ENCODE measurements around the gene CCN6. TPM values are rescaled to one million over a fixed set of nuclear protein-coding genes. Genes with fewer than 3 reads are reported as not detected.
A peak's percentile ranks its signal among the peaks of the same experiment; 100 is the strongest.

The CCN6 gene
- total and polyA plus RNA-seq, 2 donors: 0.18 TPM; not detected in 1

- Histone ChIP-seq H3K4me1 (ENCODE audit: control insufficient read depth in 2 of 2, insufficient read depth in 2 of 2, low read length in 2 of 2) (peaks cover 20 to 44% of the 10 kb centered on the region in 2 donors), H3K27ac (ENCODE audit: low read depth in 1 of 2, low read length in 1 of 2) (peak overlapping the region; percentile 91 to 99), H3K36me3 (ENCODE audit: control insufficient read depth in 2 of 2, insufficient read depth in 2 of 2, low read length in 1 of 2) (no peaks in the 10 kb centered on the region), H3K27me3 (ENCODE audit: control insufficient read depth in 2 of 2, insufficient read depth in 1 of 2, low read length in 1 of 2) (no peaks in the 10 kb centered on the region), H3K9me3 (ENCODE audit: control insufficient read depth in 2 of 2, insufficient read depth in 1 of 2, low read length in 1 of 2) (peaks cover 0 to 16% of the 10 kb centered on the region in 2 donors), H3K4me3 (ENCODE audit: low read length in 2 of 2) (no peak overlapping the region)
- WGBS: 95% methylated on average over 4 of the region's 4 CpGs
- no peak for DNase-seq (ENCODE audit: low read depth in 6 of 9, low spot score in 9 of 9)
Measured at GRCh38 chr6:112026933-112027332, 27.0 kb upstream of the CCN6 start.

GRCh38 chr6:112027942-112028674 lies 25.8 kb upstream of the CCN6 start:
- H3K4me3 ChIP-seq (ENCODE audit: low read length in 2 of 2): no peak overlapping the region
- WGBS: 17% methylated on average over 3 of the region's 3 CpGs
- no peaks in the 10 kb centered on the region for H3K36me3 ChIP-seq (ENCODE audit: control insufficient read depth in 2 of 2, insufficient read depth in 2 of 2, low read length in 1 of 2)
- H3K4me1 ChIP-seq (ENCODE audit: control insufficient read depth in 2 of 2, insufficient read depth in 2 of 2, low read length in 2 of 2): peaks cover 20 to 44% of the 10 kb centered on the region in 2 donors
- H3K9me3 ChIP-seq (ENCODE audit: control insufficient read depth in 2 of 2, insufficient read depth in 1 of 2, low read length in 1 of 2): peaks cover 0 to 16% of the 10 kb centered on the region in 2 donors
- peak; percentile 59 to 95 (median 83) for DNase-seq (ENCODE audit: low read depth in 6 of 9, low spot score in 9 of 9)
- peak overlapping the region; percentile 91 to 99 for H3K27ac ChIP-seq (ENCODE audit: low read depth in 1 of 2, low read length in 1 of 2)
- no peaks in the 10 kb centered on the region for H3K27me3 ChIP-seq (ENCODE audit: control insufficient read depth in 2 of 2, insufficient read depth in 1 of 2, low read length in 1 of 2)

- Histone ChIP-seq H3K4me1 (ENCODE audit: control insufficient read depth in 2 of 2, insufficient read depth in 2 of 2, low read length in 2 of 2) (peaks cover 26 to 52% of the 10 kb centered on the region in 2 donors), H3K27me3 (ENCODE audit: control insufficient read depth in 2 of 2, insufficient read depth in 1 of 2, low read length in 1 of 2) (no peaks in the 10 kb centered on the region), H3K4me3 (ENCODE audit: low read length in 2 of 2) (no peak overlapping the region), H3K27ac (ENCODE audit: low read depth in 1 of 2, low read length in 1 of 2) (peak overlapping the region; percentile 91 to 98), H3K36me3 (ENCODE audit: control insufficient read depth in 2 of 2, insufficient read depth in 2 of 2, low read length in 1 of 2) (no peaks in the 10 kb centered on the region), H3K9me3 (ENCODE audit: control insufficient read depth in 2 of 2, insufficient read depth in 1 of 2, low read length in 1 of 2) (peaks cover 0 to 10% of the 10 kb centered on the region in 2 donors)
- WGBS: 87% methylated on average over 15 of the region's 15 CpGs
- peak in 5 of 9 donors; percentile 26 to 80 (median 53) for DNase-seq (ENCODE audit: low read depth in 6 of 9, low spot score in 9 of 9)
Measured at GRCh38 chr6:112029045-112029822, 24.7 kb upstream of the CCN6 start.

- 89% methylated on average over 7 of the region's 7 CpGs for WGBS
- Histone ChIP-seq H3K9me3 (ENCODE audit: control insufficient read depth in 2 of 2, insufficient read depth in 1 of 2, low read length in 1 of 2) (peaks cover 0 to 6% of the 10 kb centered on the region in 2 donors), H3K4me1 (ENCODE audit: control insufficient read depth in 2 of 2, insufficient read depth in 2 of 2, low read length in 2 of 2) (peaks cover 26 to 58% of the 10 kb centered on the region in 2 donors), H3K36me3 (ENCODE audit: control insufficient read depth in 2 of 2, insufficient read depth in 2 of 2, low read length in 1 of 2) (no peaks in the 10 kb centered on the region), H3K27ac (ENCODE audit: low read depth in 1 of 2, low read length in 1 of 2) (peak overlapping the region in 1 of 2 donors; percentile 48), H3K27me3 (ENCODE audit: control insufficient read depth in 2 of 2, insufficient read depth in 1 of 2, low read length in 1 of 2) (no peaks in the 10 kb centered on the region), H3K4me3 (ENCODE audit: low read length in 2 of 2) (no peak overlapping the region)
- DNase-seq (ENCODE audit: low read depth in 6 of 9, low spot score in 9 of 9): no peak
Measured at GRCh38 chr6:112030206-112030960, 23.5 kb upstream of the CCN6 start.

- H3K4me3 ChIP-seq (ENCODE audit: low read length in 2 of 2): no peak overlapping the region
- no peaks in the 10 kb centered on the region for H3K27me3 ChIP-seq (ENCODE audit: control insufficient read depth in 2 of 2, insufficient read depth in 1 of 2, low read length in 1 of 2)
- no peak for DNase-seq (ENCODE audit: low read depth in 6 of 9, low spot score in 9 of 9)
- H3K27ac ChIP-seq (ENCODE audit: low read depth in 1 of 2, low read length in 1 of 2): no peak overlapping the region
- 92% methylated on average over 3 of the region's 3 CpGs for WGBS
- H3K4me1 ChIP-seq (ENCODE audit: control insufficient read depth in 2 of 2, insufficient read depth in 2 of 2, low read length in 2 of 2): peaks cover 26 to 60% of the 10 kb centered on the region in 2 donors
- H3K9me3 ChIP-seq (ENCODE audit: control insufficient read depth in 2 of 2, insufficient read depth in 1 of 2, low read length in 1 of 2): peaks cover 0 to 6% of the 10 kb centered on the region in 2 donors
- H3K36me3 ChIP-seq (ENCODE audit: control insufficient read depth in 2 of 2, insufficient read depth in 2 of 2, low read length in 1 of 2): no peaks in the 10 kb centered on the region
Measured at GRCh38 chr6:112030961-112031660, 22.8 kb upstream of the CCN6 start.

GRCh38 chr6:112031960-112032359 lies 21.9 kb upstream of the CCN6 start:
- Histone ChIP-seq H3K27me3 (ENCODE audit: control insufficient read depth in 2 of 2, insufficient read depth in 1 of 2, low read length in 1 of 2) (no peaks in the 10 kb centered on the region), H3K27ac (ENCODE audit: low read depth in 1 of 2, low read length in 1 of 2) (no peak overlapping the region), H3K4me1 (ENCODE audit: control insufficient read depth in 2 of 2, insufficient read depth in 2 of 2, low read length in 2 of 2) (peaks cover 23 to 55% of the 10 kb centered on the region in 2 donors), H3K4me3 (ENCODE audit: low read length in 2 of 2) (no peak overlapping the region), H3K9me3 (ENCODE audit: control insufficient read depth in 2 of 2, insufficient read depth in 1 of 2, low read length in 1 of 2) (peaks cover 0 to 5% of the 10 kb centered on the region in 2 donors), H3K36me3 (ENCODE audit: control insufficient read depth in 2 of 2, insufficient read depth in 2 of 2, low read length in 1 of 2) (no peaks in the 10 kb centered on the region)
- 98% methylated on average over 6 of the region's 6 CpGs for WGBS
- no peak for DNase-seq (ENCODE audit: low read depth in 6 of 9, low spot score in 9 of 9)

GRCh38 chr6:112032728-112033127 lies 21.2 kb upstream of the CCN6 start:
- DNase-seq (ENCODE audit: low read depth in 6 of 9, low spot score in 9 of 9): no peak
- 97% methylated on average over 6 of the region's 6 CpGs for WGBS
- Histone ChIP-seq H3K27me3 (ENCODE audit: control insufficient read depth in 2 of 2, insufficient read depth in 1 of 2, low read length in 1 of 2) (no peaks in the 10 kb centered on the region), H3K4me3 (ENCODE audit: low read length in 2 of 2) (no peak overlapping the region), H3K9me3 (ENCODE audit: control insufficient read depth in 2 of 2, insufficient read depth in 1 of 2, low read length in 1 of 2) (no peaks in the 10 kb centered on the region), H3K4me1 (ENCODE audit: control insufficient read depth in 2 of 2, insufficient read depth in 2 of 2, low read length in 2 of 2) (peaks cover 15 to 49% of the 10 kb centered on the region in 2 donors), H3K36me3 (ENCODE audit: control insufficient read depth in 2 of 2, insufficient read depth in 2 of 2, low read length in 1 of 2) (no peaks in the 10 kb centered on the region), H3K27ac (ENCODE audit: low read depth in 1 of 2, low read length in 1 of 2) (no peak overlapping the region)

GRCh38 chr6:112033791-112034615 lies 19.9 kb upstream of the CCN6 start:
- peak in 3 of 9 donors; percentile 8 to 50 (median 33) for DNase-seq (ENCODE audit: low read depth in 6 of 9, low spot score in 9 of 9)
- peaks cover 7 to 44% of the 10 kb centered on the region in 2 donors for H3K4me1 ChIP-seq (ENCODE audit: control insufficient read depth in 2 of 2, insufficient read depth in 2 of 2, low read length in 2 of 2)
- WGBS: 83% methylated on average over 6 of the region's 6 CpGs
- no peak overlapping the region for H3K4me3 ChIP-seq (ENCODE audit: low read length in 2 of 2)
- no peaks in the 10 kb centered on the region for H3K27me3 ChIP-seq (ENCODE audit: control insufficient read depth in 2 of 2, insufficient read depth in 1 of 2, low read length in 1 of 2)
- H3K27ac ChIP-seq (ENCODE audit: low read depth in 1 of 2, low read length in 1 of 2): no peak overlapping the region
- no peaks in the 10 kb centered on the region for H3K9me3 ChIP-seq (ENCODE audit: control insufficient read depth in 2 of 2, insufficient read depth in 1 of 2, low read length in 1 of 2)
- H3K36me3 ChIP-seq (ENCODE audit: control insufficient read depth in 2 of 2, insufficient read depth in 2 of 2, low read length in 1 of 2): no peaks in the 10 kb centered on the region

All from thymus (tissue), 11 donors.